Measurements from ENCODE around the gene DCTD. TPM values are rescaled to one million over a fixed set of nuclear protein-coding genes. Genes with fewer than 3 reads are reported as not detected.
A peak's percentile ranks its signal among the peaks of the same experiment; 100 is the strongest.

Gene DCTD
- total and polyA plus RNA-seq, 2 experiments from 2014 or later: 92.4 to 92.6 TPM

DNA sequence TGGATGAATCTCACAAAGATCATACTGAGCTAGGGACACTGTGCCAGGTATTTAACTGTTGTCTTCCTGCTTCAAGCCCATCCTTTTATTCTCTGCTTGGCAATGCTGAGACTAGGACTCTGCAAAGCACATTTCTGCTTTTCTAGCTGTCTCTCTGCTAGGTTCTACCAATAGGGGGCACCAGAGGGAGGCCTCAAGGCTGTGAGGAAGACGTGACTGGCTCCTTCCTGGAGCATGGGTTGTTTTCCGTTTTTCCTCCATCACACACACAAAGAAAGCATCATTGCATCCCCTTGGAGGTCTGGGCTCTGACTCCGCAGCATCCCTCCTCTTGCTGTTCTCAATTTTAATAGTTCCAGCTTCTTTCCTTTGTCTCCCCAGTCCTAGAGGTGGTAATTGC is 10.9 kb upstream of the DCTD start:
- Histone ChIP-seq H3K36me3 (replicated peaks; ENCODE audit: insufficient read depth, low read depth) (no peaks in the 10 kb centered on the region), H4K20me1 (ENCODE audit: insufficient read depth, poor library complexity, severe bottlenecking) (no peaks in the 10 kb centered on the region), H3K27ac (no peak overlapping the region), H3K9me2 (replicated peaks; ENCODE audit: insufficient read depth) (no peaks in the 10 kb centered on the region), H3K79me2 (no peaks in the 10 kb centered on the region), H2AFZ (no peak overlapping the region), H3K4me3 (no peak overlapping the region), H3K4me1 (ENCODE audit: insufficient read depth) (peaks cover under 1% of the 10 kb centered on the region), H3K9me3 (ENCODE audit: low read depth) (no peaks in the 10 kb centered on the region), H3K27me3 (no peaks in the 10 kb centered on the region), H3K4me2 (no peak overlapping the region)
- DNase-seq (ENCODE audit: low spot score): no peak
- WGBS (ENCODE audit: low lambda C conversion rate, missing lambda C conversion rate): 77% methylated on average over 3 of the region's 3 CpGs
- no peak for TF ChIP-seq EZH2phosphoT487 (IDR thresholded peaks at IDR 0.05; ENCODE audit: low read depth, severe bottlenecking, unreplicated experiment)
- TF ChIP-seq, protein P1, sequence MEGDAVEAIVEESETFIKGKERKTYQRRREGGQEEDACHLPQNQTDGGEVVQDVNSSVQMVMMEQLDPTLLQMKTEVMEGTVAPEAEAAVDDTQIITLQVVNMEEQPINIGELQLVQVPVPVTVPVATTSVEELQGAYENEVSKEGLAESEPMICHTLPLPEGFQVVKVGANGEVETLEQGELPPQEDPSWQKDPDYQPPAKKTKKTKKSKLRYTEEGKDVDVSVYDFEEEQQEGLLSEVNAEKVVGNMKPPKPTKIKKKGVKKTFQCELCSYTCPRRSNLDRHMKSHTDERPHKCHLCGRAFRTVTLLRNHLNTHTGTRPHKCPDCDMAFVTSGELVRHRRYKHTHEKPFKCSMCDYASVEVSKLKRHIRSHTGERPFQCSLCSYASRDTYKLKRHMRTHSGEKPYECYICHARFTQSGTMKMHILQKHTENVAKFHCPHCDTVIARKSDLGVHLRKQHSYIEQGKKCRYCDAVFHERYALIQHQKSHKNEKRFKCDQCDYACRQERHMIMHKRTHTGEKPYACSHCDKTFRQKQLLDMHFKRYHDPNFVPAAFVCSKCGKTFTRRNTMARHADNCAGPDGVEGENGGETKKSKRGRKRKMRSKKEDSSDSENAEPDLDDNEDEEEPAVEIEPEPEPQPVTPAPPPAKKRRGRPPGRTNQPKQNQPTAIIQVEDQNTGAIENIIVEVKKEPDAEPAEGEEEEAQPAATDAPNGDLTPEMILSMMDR (IDR thresholded peaks at IDR 0.05; ENCODE audit: poor library complexity): no peak
- no peak for TF ChIP-seq EZH2 (IDR thresholded peaks at IDR 0.05; ENCODE audit: borderline replicate concordance)

DNA sequence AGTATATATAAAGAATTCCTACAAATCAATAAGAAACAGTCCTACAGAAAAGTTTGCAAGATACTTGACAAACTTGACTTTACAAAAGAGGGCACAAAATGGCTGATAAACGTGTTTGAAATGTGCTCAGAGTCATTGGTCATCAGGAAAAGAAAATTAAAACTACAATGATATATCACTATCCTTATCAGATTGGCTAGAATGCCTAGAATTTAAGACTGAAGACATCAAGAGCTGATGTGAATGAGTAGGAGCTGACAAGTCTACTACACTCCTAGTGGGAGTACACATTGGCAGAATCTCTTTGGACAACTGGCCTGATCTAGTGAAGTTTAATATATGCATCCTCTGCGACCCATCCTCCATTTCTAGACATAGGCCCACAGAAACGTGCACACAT is 10.3 kb upstream of the DCTD start:
- H2AFZ ChIP-seq: no peak overlapping the region
- no peaks in the 10 kb centered on the region for H3K9me3 ChIP-seq (ENCODE audit: low read depth)
- no peaks in the 10 kb centered on the region for H3K79me2 ChIP-seq
- WGBS (ENCODE audit: low lambda C conversion rate, missing lambda C conversion rate): 84% methylated on average over 3 of the region's 3 CpGs
- H3K4me1 ChIP-seq (ENCODE audit: insufficient read depth): peaks cover 6% of the 10 kb centered on the region
- DNase-seq (ENCODE audit: low spot score): no peak
- H3K4me3 ChIP-seq: no peak overlapping the region
- H4K20me1 ChIP-seq (ENCODE audit: insufficient read depth, poor library complexity, severe bottlenecking): no peaks in the 10 kb centered on the region
- H3K36me3 ChIP-seq (replicated peaks; ENCODE audit: insufficient read depth, low read depth): no peaks in the 10 kb centered on the region
- H3K9me2 ChIP-seq (replicated peaks; ENCODE audit: insufficient read depth): no peaks in the 10 kb centered on the region
- no peak overlapping the region for H3K4me2 ChIP-seq
- TF ChIP-seq EZH2 (IDR thresholded peaks at IDR 0.05; ENCODE audit: borderline replicate concordance): no peak
- TF ChIP-seq, protein P1 (IDR thresholded peaks at IDR 0.05; ENCODE audit: poor library complexity): no peak
- TF ChIP-seq EZH2phosphoT487 (IDR thresholded peaks at IDR 0.05; ENCODE audit: low read depth, severe bottlenecking, unreplicated experiment): no peak
- H3K27ac ChIP-seq: no peak overlapping the region
- H3K27me3 ChIP-seq: no peaks in the 10 kb centered on the region

DNA sequence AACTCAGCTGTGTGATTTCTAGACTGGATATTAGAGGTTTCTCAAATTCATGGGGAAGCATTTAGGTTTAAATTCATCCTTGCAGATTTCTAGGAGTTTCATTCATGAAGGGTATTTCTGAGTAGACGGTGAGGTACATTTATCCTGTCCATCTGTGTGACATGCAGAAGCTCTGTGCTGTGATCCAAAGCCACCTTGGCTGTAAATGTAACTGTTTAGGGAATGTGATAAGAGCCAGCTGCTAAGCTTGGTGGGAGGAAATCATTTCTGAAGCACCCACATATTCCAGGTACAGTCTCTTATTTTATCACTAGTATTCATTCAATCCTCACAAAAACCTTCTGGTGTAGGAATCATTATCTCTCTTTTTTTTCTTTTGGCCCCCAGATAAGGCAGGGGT is 8.7 kb upstream of the DCTD start:
- Histone ChIP-seq H3K4me1 (ENCODE audit: insufficient read depth) (peaks cover 7% of the 10 kb centered on the region), H3K36me3 (replicated peaks; ENCODE audit: insufficient read depth, low read depth) (no peaks in the 10 kb centered on the region), H3K27ac (no peak overlapping the region), H3K4me3 (no peak overlapping the region), H3K79me2 (no peaks in the 10 kb centered on the region), H3K9me2 (replicated peaks; ENCODE audit: insufficient read depth) (no peaks in the 10 kb centered on the region), H3K4me2 (no peak overlapping the region), H3K9me3 (ENCODE audit: low read depth) (no peaks in the 10 kb centered on the region), H4K20me1 (ENCODE audit: insufficient read depth, poor library complexity, severe bottlenecking) (no peaks in the 10 kb centered on the region), H2AFZ (no peak overlapping the region), H3K27me3 (no peaks in the 10 kb centered on the region)
- TF ChIP-seq EZH2phosphoT487 (IDR thresholded peaks at IDR 0.05; ENCODE audit: low read depth, severe bottlenecking, unreplicated experiment) (no peak), EZH2 (IDR thresholded peaks at IDR 0.05; ENCODE audit: borderline replicate concordance) (no peak)
- TF ChIP-seq, protein P1 (IDR thresholded peaks at IDR 0.05; ENCODE audit: poor library complexity): no peak
- 82% methylated on average over 1 of the region's 1 CpG for WGBS (ENCODE audit: low lambda C conversion rate, missing lambda C conversion rate)
- no peak for DNase-seq (ENCODE audit: low spot score)

DNA sequence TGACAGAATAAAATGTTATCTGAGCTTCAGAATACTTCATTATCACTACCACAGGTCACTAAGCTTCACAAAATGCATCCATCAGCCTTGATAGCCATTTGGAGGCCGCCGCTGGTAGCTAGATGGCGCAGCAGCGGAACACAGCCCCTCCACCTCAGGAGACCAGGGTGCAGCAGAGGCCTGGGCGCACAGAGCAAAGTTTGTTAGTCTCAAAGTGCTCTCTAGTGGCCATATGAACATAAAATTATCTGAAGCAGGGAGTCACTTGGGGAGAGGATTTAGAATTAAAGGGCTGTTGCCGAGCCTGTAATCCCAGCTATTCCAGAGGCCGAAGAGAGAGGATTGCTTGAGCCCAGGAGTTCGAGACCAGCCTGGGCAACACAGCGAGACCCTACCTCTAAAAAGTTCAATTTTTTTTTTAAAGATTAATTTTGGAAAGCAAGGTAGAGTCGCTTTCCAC is 8.1 kb upstream of the DCTD start:
- no peaks in the 10 kb centered on the region for H3K9me3 ChIP-seq (ENCODE audit: low read depth)
- DNase-seq (ENCODE audit: low spot score): peak; percentile 84
- no peak overlapping the region for H2AFZ ChIP-seq
- no peaks in the 10 kb centered on the region for H3K36me3 ChIP-seq (replicated peaks; ENCODE audit: insufficient read depth, low read depth)
- H3K79me2 ChIP-seq: no peaks in the 10 kb centered on the region
- H3K9me2 ChIP-seq (replicated peaks; ENCODE audit: insufficient read depth): no peaks in the 10 kb centered on the region
- TF ChIP-seq EZH2phosphoT487 (IDR thresholded peaks at IDR 0.05; ENCODE audit: low read depth, severe bottlenecking, unreplicated experiment) (no peak), EZH2 (IDR thresholded peaks at IDR 0.05; ENCODE audit: borderline replicate concordance) (no peak)
- TF ChIP-seq, protein P1 (IDR thresholded peaks at IDR 0.05; ENCODE audit: poor library complexity): peak; percentile 72
- H4K20me1 ChIP-seq (ENCODE audit: insufficient read depth, poor library complexity, severe bottlenecking): no peaks in the 10 kb centered on the region
- H3K4me2 ChIP-seq: no peak overlapping the region
- no peak overlapping the region for H3K27ac ChIP-seq
- 42% methylated on average over 10 of the region's 10 CpGs for WGBS (ENCODE audit: low lambda C conversion rate, missing lambda C conversion rate)
- H3K27me3 ChIP-seq: no peaks in the 10 kb centered on the region
- peaks cover 7% of the 10 kb centered on the region for H3K4me1 ChIP-seq (ENCODE audit: insufficient read depth)
- no peak overlapping the region for H3K4me3 ChIP-seq
